ENCODE results near the gene RBMS1.

DNA sequence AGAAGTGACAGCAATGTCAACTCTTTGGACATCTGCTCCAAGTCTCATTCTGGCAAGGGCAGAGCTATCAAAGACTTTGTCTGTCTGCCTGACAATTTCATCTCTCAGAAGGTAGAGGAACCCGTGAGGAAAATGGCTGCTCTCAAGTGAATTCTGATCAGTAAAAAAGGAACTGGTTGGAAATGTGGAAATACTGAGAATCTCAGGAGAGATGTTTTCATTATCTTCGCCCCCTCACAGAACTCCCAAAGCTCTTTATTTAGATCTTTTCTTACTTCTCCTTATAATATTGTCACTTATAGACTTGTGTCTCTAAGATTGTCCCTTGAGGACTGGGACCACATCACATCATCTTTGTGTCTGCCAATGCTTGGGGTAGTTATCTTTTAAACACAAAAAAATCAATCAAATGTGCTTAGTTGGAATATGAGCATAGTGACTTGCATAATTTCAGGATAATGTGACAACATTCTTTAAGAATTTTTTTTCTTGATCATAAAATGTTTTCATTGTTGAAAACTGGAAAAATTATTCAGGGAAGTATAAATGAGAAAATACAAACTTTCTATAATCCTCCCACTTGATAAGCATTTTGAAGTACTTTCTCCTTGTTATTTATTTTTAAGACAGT is 225.3 kb downstream of the RBMS1 start:
- TF ChIP-seq, protein P1, sequence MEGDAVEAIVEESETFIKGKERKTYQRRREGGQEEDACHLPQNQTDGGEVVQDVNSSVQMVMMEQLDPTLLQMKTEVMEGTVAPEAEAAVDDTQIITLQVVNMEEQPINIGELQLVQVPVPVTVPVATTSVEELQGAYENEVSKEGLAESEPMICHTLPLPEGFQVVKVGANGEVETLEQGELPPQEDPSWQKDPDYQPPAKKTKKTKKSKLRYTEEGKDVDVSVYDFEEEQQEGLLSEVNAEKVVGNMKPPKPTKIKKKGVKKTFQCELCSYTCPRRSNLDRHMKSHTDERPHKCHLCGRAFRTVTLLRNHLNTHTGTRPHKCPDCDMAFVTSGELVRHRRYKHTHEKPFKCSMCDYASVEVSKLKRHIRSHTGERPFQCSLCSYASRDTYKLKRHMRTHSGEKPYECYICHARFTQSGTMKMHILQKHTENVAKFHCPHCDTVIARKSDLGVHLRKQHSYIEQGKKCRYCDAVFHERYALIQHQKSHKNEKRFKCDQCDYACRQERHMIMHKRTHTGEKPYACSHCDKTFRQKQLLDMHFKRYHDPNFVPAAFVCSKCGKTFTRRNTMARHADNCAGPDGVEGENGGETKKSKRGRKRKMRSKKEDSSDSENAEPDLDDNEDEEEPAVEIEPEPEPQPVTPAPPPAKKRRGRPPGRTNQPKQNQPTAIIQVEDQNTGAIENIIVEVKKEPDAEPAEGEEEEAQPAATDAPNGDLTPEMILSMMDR (IDR thresholded peaks at IDR 0.05) = no peak
- no peak for TF ChIP-seq POLR2A (IDR thresholded peaks at IDR 0.05)
